Esophagus muscularis mucosa (tissue), 4 donors: ENCODE data around the gene WWOX. TPM values are rescaled to one million over a fixed set of nuclear protein-coding genes. Genes with fewer than 3 reads are reported as not detected.

Source experiments
- DNase-seq: peaks from one replicate; pipeline ENCODE4 v3.0.0-alpha.2; 2017; ENCODE audit errors: extremely low spot score
- H3K27ac ChIP-seq, 4 donors: fragments of 200-600 bp; sonication (generic); replicated peaks in 1 of 4; 1 replicate in 3 of 4; 2 replicates in 1 of 4; pipeline ENCODE4 v1.5.1; 2016 to 2019; ENCODE audit warnings: mild to moderate bottlenecking in 1 of 4
- H3K27me3 ChIP-seq, 4 donors: fragments of 200-600 bp; sonication (generic); one replicate each; pipeline versions ENCODE4 v1.5.1 to v1.6.0; 2016 to 2019
- H3K36me3 ChIP-seq, 4 donors: fragments of 200-600 bp; sonication (generic); one replicate each; pipeline ENCODE4 v1.5.1; 2016 to 2019
- H3K4me1 ChIP-seq, 4 donors: fragments of 200-600 bp; sonication (generic); one replicate each; pipeline ENCODE4 v1.5.1; 2016 to 2019
- H3K4me3 ChIP-seq, 4 donors: fragments of 200-600 bp; sonication (generic); 1 replicate in 2 of 4; 2 replicates in 2 of 4; pipeline ENCODE4 v1.5.1; 2016 to 2019; ENCODE audit warnings: mild to moderate bottlenecking in 4 of 4, moderate library complexity in 1 of 4
- H3K9me3 ChIP-seq, 4 donors: fragments of 200-600 bp; sonication (generic); 1 replicate in 3 of 4; 2 replicates in 1 of 4; pipeline ENCODE4 v1.5.1; 2016 to 2019
- CTCF ChIP-seq, 3 experiments: fragments of 200-600 bp in 2 of 3; fragments of 450-650 bp in 1 of 3; sonication (generic) in 2 of 3; IDR thresholded peaks; one replicate each; pipeline ENCODE4 v1.5.1; 2017 to 2019; ENCODE audit warnings: antibody characterized with exemption in 3 of 3, mild to moderate bottlenecking in 2 of 3, moderate library complexity in 1 of 3
- EP300 ChIP-seq: sonication (generic); formaldehyde crosslinking; IDR thresholded peaks from one replicate; pipeline ENCODE4 v1.6.1; 2017; ENCODE audit warnings: antibody characterized with exemption
- POLR2A ChIP-seq: fragments of 450-650 bp; IDR thresholded peaks from one replicate; pipeline ENCODE4 v1.6.1; 2017; ENCODE audit warnings: antibody characterized with exemption, moderate library complexity, mild to moderate bottlenecking, low read depth
- POLR2AphosphoS5 ChIP-seq, 2 donors: sonication (generic); formaldehyde crosslinking; IDR thresholded peaks; one replicate each; pipeline ENCODE4 v1.6.1; 2017; ENCODE audit warnings: antibody characterized with exemption in 2 of 2
- WGBS: methylation state at CpG from one replicate; pipeline ENCODE4 v1.1.5; 2018; 5-methylcytosine and 5-hydroxymethylcytosine counted together
- intact Hi-C: fragments of 100-400 bp; cut with DNase I; formaldehyde crosslinking; loops from one replicate; pipeline ENCODE4 v1.15.1; 2023
- total RNA-seq, 4 donors: library from RNA; depleted of rRNA; stranded (reverse); fragments of >200 nt; gene quantifications; one replicate each; pipeline versions ENCODE4 v1.1.0 to v1.2.1, GENCODE V29; 2016

WWOX gene
- total RNA-seq, 4 donors from 2014 or later: 14.4 to 27.8 (median 15.4) TPM

GRCh38 chr16:78762222-78762621, 662.8 kb downstream of the WWOX start:
- Histone ChIP-seq H3K27me3 (no peaks in the 10 kb centered on the region), H3K4me3 (no peak overlapping the region), H3K27ac (no peak overlapping the region), H3K4me1 (peaks cover 0 to 10% (median 3%) of the 10 kb centered on the region in 4 donors), H3K9me3 (no peaks in the 10 kb centered on the region), H3K36me3 (no peaks in the 10 kb centered on the region)
- no peak for DNase-seq
- 93% methylated on average over 3 of the region's 6 CpGs for WGBS
- no peak for TF ChIP-seq CTCF (IDR thresholded peaks at IDR 0.05)
- TF ChIP-seq POLR2AphosphoS5 (IDR thresholded peaks at IDR 0.05): no peak
- no peak for TF ChIP-seq EP300
- no peak for TF ChIP-seq POLR2A
- intact Hi-C loops: loop anchor here (5.0 kb wide), 1 partner anchor 255 kb away; no protein-coding TSS in a partner anchor

- intact Hi-C loops: loop anchor here (5.0 kb wide), 1 partner anchor 257 kb away; no protein-coding TSS in a partner anchor
- Histone ChIP-seq H3K4me1 (peaks cover 0 to 14% (median 5%) of the 10 kb centered on the region in 4 donors), H3K4me3 (no peak overlapping the region), H3K36me3 (no peaks in the 10 kb centered on the region), H3K27me3 (no peaks in the 10 kb centered on the region), H3K9me3 (no peaks in the 10 kb centered on the region), H3K27ac (no peak overlapping the region)
- TF ChIP-seq CTCF (IDR thresholded peaks at IDR 0.05) (no peak), EP300 (no peak)
- 82% methylated on average over 10 of the region's 10 CpGs for WGBS
- no peak for DNase-seq
Observed at GRCh38 chr16:78763821-78764440, 664.5 kb downstream of the WWOX start.

GRCh38 chr16:78764478-78764877, 665.0 kb downstream of the WWOX start:
- intact Hi-C loops: loop anchor here (5.0 kb wide), 1 partner anchor 257 kb away; no protein-coding TSS in a partner anchor
- WGBS: 91% methylated on average over 4 of the region's 4 CpGs
- no peak for TF ChIP-seq CTCF (IDR thresholded peaks at IDR 0.05)
- TF ChIP-seq POLR2AphosphoS5 (IDR thresholded peaks at IDR 0.05): no peak
- TF ChIP-seq EP300: no peak
- TF ChIP-seq POLR2A: no peak

GRCh38 chr16:78768226-78768625, 668.8 kb downstream of the WWOX start:
- 85% methylated on average over 8 of the region's 8 CpGs for WGBS
- Histone ChIP-seq H3K27ac (no peak overlapping the region), H3K4me1 (peaks cover 4 to 24% (median 15%) of the 10 kb centered on the region in 4 donors), H3K4me3 (no peak overlapping the region), H3K36me3 (no peaks in the 10 kb centered on the region), H3K27me3 (no peaks in the 10 kb centered on the region), H3K9me3 (no peaks in the 10 kb centered on the region)
- DNase-seq: no peak
- no peak for TF ChIP-seq POLR2A
- no peak for TF ChIP-seq POLR2AphosphoS5 (IDR thresholded peaks at IDR 0.05)
- no peak for TF ChIP-seq CTCF (IDR thresholded peaks at IDR 0.05)
- TF ChIP-seq EP300: no peak
- intact Hi-C loops: no loop called here

More at GRCh38 chr16:78764478-78764877, 665.0 kb downstream of the WWOX start:
- H3K4me3 ChIP-seq: no peak overlapping the region
- H3K27me3 ChIP-seq: no peaks in the 10 kb centered on the region
- no peak for DNase-seq
- peaks cover 0 to 14% (median 5%) of the 10 kb centered on the region in 4 donors for H3K4me1 ChIP-seq
- no peaks in the 10 kb centered on the region for H3K9me3 ChIP-seq
- no peak overlapping the region for H3K27ac ChIP-seq
- no peaks in the 10 kb centered on the region for H3K36me3 ChIP-seq

GRCh38 chr16:78768718-78769117, 669.3 kb downstream of the WWOX start:
- WGBS: 92% methylated on average over 9 of the region's 9 CpGs
- no peak overlapping the region for H3K4me3 ChIP-seq
- H3K9me3 ChIP-seq: no peaks in the 10 kb centered on the region
- peaks cover 4 to 24% (median 13%) of the 10 kb centered on the region in 4 donors for H3K4me1 ChIP-seq
- intact Hi-C loops: no loop called here
- no peak for DNase-seq
- no peaks in the 10 kb centered on the region for H3K27me3 ChIP-seq
- TF ChIP-seq POLR2AphosphoS5 (IDR thresholded peaks at IDR 0.05) (no peak), POLR2A (no peak), EP300 (no peak), CTCF (IDR thresholded peaks at IDR 0.05) (no peak)
- no peaks in the 10 kb centered on the region for H3K36me3 ChIP-seq
- no peak overlapping the region for H3K27ac ChIP-seq
